AG10803 (cell line): ENCODE results near the gene C10orf95.
"Not testable (repeated sequence)": the region's sequence is repeated elsewhere in the genome, so short reads cannot be mapped to it uniquely, and the experiment has no call there.

Experiments used
- DNase-seq: peaks from one replicate; pipeline ENCODE4 v3.0.0; 2010; ENCODE audit warnings: low read depth
- H3K4me3 ChIP-seq: 2 replicates; pipeline ENCODE4 v1.5.1; 2011; ENCODE audit warnings: mild to moderate bottlenecking, low read length, control low read depth
- CTCF ChIP-seq: conservative IDR thresholded peaks from 2 replicates; pipeline ENCODE4 v1.5.1; 2011; ENCODE audit warnings: mild to moderate bottlenecking, low read length, control low read depth, inconsistent platforms

Gene C10orf95

GRCh38 chr10:102455893-102456471 lies 4.6 kb upstream of the C10orf95 start:
- no peak overlapping the region for H3K4me3 ChIP-seq
- TF ChIP-seq CTCF: no peak
- DNase-seq: peak; percentile 84

GRCh38 chr10:102454662-102455487 lies 3.5 kb upstream of the C10orf95 start:
- H3K4me3 ChIP-seq, DNase-seq: not testable (repeated sequence)

- no peak for DNase-seq
- TF ChIP-seq CTCF: no peak
- H3K4me3 ChIP-seq: no peak overlapping the region
Measured at GRCh38 chr10:102453502-102453901, 2.2 kb upstream of the C10orf95 start.

- no peak overlapping the region for H3K4me3 ChIP-seq
- TF ChIP-seq CTCF: 0 out of 2 replicates have a peak, but pooled peaks have one; percentile 17
- peak; percentile 63 for DNase-seq
Measured at GRCh38 chr10:102452672-102453340, 1.5 kb upstream of the C10orf95 start.

GRCh38 chr10:102450374-102451104 lies 804 bp downstream of the C10orf95 start:
- TF ChIP-seq CTCF: no peak

GRCh38 chr10:102450124-102450373 lies 1.3 kb downstream of the C10orf95 start:
- TF ChIP-seq CTCF: no peak

More at GRCh38 chr10:102450374-102451104, 804 bp downstream of the C10orf95 start:
- H3K4me3 ChIP-seq: peak overlapping the region; percentile 79
- peak; percentile 73 for DNase-seq

DNA sequence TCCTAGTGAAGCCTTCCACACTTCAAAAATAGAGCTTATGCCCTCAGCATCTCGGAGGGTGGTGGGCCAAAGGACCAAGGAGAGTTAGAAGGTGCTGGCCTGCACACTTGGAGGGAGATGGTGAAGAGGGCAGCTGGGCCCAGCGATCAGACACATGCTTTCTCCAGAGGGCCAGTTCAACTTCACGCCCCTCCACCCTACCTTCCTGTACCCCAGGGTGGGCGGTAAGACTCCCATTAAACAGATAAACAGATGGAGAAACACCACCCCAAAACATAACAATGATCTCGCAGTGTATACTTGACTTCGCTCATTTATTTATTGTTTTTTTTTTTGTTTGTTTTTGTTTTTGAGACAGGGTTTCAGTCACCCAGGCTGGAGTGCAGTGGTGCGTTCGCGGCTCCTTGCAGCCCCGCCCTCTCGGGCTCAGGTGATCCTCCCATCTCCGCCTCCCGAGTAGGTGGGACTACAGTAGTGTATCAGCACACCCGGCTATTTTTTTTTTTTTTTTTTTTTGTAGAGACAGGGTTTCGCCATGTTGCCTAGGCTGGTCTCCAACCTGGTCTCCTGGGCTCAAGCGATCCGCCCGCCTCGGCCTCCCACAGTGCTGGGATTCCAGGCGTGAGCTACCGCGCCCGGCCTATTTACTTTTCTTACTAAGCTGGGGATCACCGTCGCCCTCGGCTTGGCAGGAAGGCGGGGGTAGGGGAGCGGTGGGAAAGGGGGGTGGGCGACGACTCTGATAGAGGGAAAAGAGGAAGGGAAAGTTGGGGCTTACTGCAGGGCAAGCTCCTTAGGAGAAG lies 1.8 kb downstream of the C10orf95 start:
- no peak for TF ChIP-seq CTCF
- H3K4me3 ChIP-seq: peak overlapping the region; percentile 79
- DNase-seq: peak; percentile 18

More at GRCh38 chr10:102450124-102450373, 1.3 kb downstream of the C10orf95 start:
- H3K4me3 ChIP-seq: peak overlapping the region; percentile 79
- no peak for DNase-seq
